K562 (cell line): Measurements from ENCODE around the gene EHMT2. TPM values are rescaled to one million over a fixed set of nuclear protein-coding genes. Genes with fewer than 3 reads are reported as not detected.

Source experiments
- ARID1B ChIP-seq: fragments of 450-650 bp; IDR thresholded peaks from 2 replicates; pipeline ENCODE4 v1.6.1; 2016; ENCODE audit warnings: antibody characterized with exemption, mild to moderate bottlenecking, inconsistent platforms
- GABPA ChIP-seq: fragments of 200-800 bp; sonication (Bioruptor generic); conservative IDR thresholded peaks from 2 replicates; pipeline ENCODE4 v1.6.1; 2016; ENCODE audit warnings: low read depth, missing genetic modification characterization, missing compliant biosample characterization
- GATAD2A ChIP-seq: fragments of 450-650 bp; IDR thresholded peaks from 2 replicates; pipeline ENCODE4 v1.6.1; 2017
- GTF2F1 ChIP-seq: IDR thresholded peaks from 2 replicates; pipeline ENCODE4 v1.6.1; 2011; ENCODE audit warnings: low read depth, low read length, improper control_type of control experiment
- HMBOX1 ChIP-seq: sonication (generic); IDR thresholded peaks from 2 replicates; pipeline ENCODE4 v1.6.1; 2016
- MBD1 ChIP-seq: fragments of 250-450 bp; sonication (Bioruptor Pico); IDR thresholded peaks from 2 replicates; pipeline ENCODE4 v1.8.0; 2022; ENCODE audit warnings: inconsistent platforms
- MYC ChIP-seq, 2 experiments: fragments of 250-450 bp in 1 of 2; sonication (Bioruptor Pico) in 1 of 2; IDR thresholded peaks; 2 replicates each; pipeline versions ENCODE4 v1.5.1 to v1.6.1; 2012 to 2021; ENCODE audit warnings: low read depth in 2 of 2, borderline replicate concordance in 1 of 2, improper control_type of control experiment in 1 of 2, low read length in 1 of 2, mild to moderate bottlenecking in 1 of 2, moderate library complexity in 1 of 2
- PYGO2 ChIP-seq: fragments of 450-650 bp; IDR thresholded peaks from 2 replicates; pipeline ENCODE4 v1.6.1; 2016; ENCODE audit warnings: mild to moderate bottlenecking, missing genetic modification characterization, moderate library complexity, missing compliant biosample characterization
- TAL1 ChIP-seq: fragments of 450-650 bp; IDR thresholded peaks from 2 replicates; pipeline ENCODE4 v1.6.1; 2016; ENCODE audit warnings: mild to moderate bottlenecking
- ZFX ChIP-seq: sonication (generic); formaldehyde crosslinking; IDR thresholded peaks from 2 replicates; pipeline ENCODE4 v1.8.0; 2022; ENCODE audit warnings: mild to moderate bottlenecking, missing genetic modification reagents, moderate library complexity
- ZKSCAN1 ChIP-seq: fragments of 150-350 bp; IDR thresholded peaks from 2 replicates; pipeline ENCODE4 v1.6.1; 2016; ENCODE audit warnings: low read depth, low read length
- polyA plus RNA-seq, 8 experiments: library from polyadenylated mRNA; depleted of rRNA in 4 of 8; stranded (reverse) in 5 of 8; unstranded in 3 of 8; fragments of >200 nt; fragmentation: Nextera tagmentation in 2 of 8; fragmentation: Illumina TruSeq in 1 of 8; extraction: Ambion mirVana in 2 of 8; extraction: Trizol in 1 of 8; gene quantifications; 2 replicates each; pipeline versions ENCODE4 v1.2.1 to v1.2.3, GENCODE V29; 2011 to 2014; ENCODE audit warnings: inconsistent platforms in 1 of 8, missing spikeins in 1 of 8
- total RNA-seq, 7 experiments: library from RNA; depleted of rRNA in 6 of 7; stranded (reverse); fragments of >200 nt in 6 of 7; fragmentation: Illumina TruSeq in 2 of 7; extraction: Trizol in 2 of 7; gene quantifications; 2 replicates each; pipeline versions ENCODE4 v1.2.1 to v1.2.3, GENCODE V29; 2011 to 2021; ENCODE audit warnings: low replicate concordance in 1 of 7
- TF ChIP-seq, protein P1 (sequence below), 2 experiments: fragments of 450-650 bp in 1 of 2; sonication (generic) in 1 of 2; formaldehyde crosslinking in 1 of 2; IDR thresholded peaks; 2 replicates each; pipeline versions ENCODE4 v1.7.1 to v1.9.0; 2016 to 2022; ENCODE audit warnings: inconsistent platforms in 1 of 2, mild to moderate bottlenecking in 1 of 2, missing genetic modification reagents in 1 of 2
- TF ChIP-seq, protein P2 (sequence below), 3 experiments: IDR thresholded peaks in 2 of 3; conservative IDR thresholded peaks in 1 of 3; 2 replicates each; pipeline ENCODE4 v1.5.1; 2011 to 2012; ENCODE audit warnings: low read length in 3 of 3, mild to moderate bottlenecking in 3 of 3, control low read depth in 2 of 3, improper control_type of control experiment in 1 of 3, inconsistent platforms in 1 of 3, low read depth in 1 of 3, mixed read lengths in 1 of 3, moderate library complexity in 1 of 3; ENCODE audit not compliant: insufficient read depth in 2 of 3

EHMT2 gene
- total and polyA plus RNA-seq, 9 of the 15 experiments (the other 6 are each of a cell fraction or from before 2014, with no cell fraction given) = 2.1 to 63.8 (median 38.5) TPM

GRCh38 chr6:31898383-31899011 is 999 bp upstream of the EHMT2 start (continued):
- TF ChIP-seq, protein P1, sequence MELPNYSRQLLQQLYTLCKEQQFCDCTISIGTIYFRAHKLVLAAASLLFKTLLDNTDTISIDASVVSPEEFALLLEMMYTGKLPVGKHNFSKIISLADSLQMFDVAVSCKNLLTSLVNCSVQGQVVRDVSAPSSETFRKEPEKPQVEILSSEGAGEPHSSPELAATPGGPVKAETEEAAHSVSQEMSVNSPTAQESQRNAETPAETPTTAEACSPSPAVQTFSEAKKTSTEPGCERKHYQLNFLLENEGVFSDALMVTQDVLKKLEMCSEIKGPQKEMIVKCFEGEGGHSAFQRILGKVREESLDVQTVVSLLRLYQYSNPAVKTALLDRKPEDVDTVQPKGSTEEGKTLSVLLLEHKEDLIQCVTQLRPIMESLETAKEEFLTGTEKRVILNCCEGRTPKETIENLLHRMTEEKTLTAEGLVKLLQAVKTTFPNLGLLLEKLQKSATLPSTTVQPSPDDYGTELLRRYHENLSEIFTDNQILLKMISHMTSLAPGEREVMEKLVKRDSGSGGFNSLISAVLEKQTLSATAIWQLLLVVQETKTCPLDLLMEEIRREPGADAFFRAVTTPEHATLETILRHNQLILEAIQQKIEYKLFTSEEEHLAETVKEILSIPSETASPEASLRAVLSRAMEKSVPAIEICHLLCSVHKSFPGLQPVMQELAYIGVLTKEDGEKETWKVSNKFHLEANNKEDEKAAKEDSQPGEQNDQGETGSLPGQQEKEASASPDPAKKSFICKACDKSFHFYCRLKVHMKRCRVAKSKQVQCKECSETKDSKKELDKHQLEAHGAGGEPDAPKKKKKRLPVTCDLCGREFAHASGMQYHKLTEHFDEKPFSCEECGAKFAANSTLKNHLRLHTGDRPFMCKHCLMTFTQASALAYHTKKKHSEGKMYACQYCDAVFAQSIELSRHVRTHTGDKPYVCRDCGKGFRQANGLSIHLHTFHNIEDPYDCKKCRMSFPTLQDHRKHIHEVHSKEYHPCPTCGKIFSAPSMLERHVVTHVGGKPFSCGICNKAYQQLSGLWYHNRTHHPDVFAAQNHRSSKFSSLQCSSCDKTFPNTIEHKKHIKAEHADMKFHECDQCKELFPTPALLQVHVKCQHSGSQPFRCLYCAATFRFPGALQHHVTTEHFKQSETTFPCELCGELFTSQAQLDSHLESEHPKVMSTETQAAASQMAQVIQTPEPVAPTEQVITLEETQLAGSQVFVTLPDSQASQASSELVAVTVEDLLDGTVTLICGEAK (IDR thresholded peaks at IDR 0.05) = no peak
- TF ChIP-seq, protein P1 (CRISPR knock-in tag; IDR thresholded peaks at IDR 0.05) = no peak
- TF ChIP-seq MBD1 (CRISPR knock-in tag) = no peak
- TF ChIP-seq ZFX (CRISPR knock-in tag) = 0 out of 2 replicates have a peak, but pooled peaks have one; percentile 9
- TF ChIP-seq, protein P2, sequence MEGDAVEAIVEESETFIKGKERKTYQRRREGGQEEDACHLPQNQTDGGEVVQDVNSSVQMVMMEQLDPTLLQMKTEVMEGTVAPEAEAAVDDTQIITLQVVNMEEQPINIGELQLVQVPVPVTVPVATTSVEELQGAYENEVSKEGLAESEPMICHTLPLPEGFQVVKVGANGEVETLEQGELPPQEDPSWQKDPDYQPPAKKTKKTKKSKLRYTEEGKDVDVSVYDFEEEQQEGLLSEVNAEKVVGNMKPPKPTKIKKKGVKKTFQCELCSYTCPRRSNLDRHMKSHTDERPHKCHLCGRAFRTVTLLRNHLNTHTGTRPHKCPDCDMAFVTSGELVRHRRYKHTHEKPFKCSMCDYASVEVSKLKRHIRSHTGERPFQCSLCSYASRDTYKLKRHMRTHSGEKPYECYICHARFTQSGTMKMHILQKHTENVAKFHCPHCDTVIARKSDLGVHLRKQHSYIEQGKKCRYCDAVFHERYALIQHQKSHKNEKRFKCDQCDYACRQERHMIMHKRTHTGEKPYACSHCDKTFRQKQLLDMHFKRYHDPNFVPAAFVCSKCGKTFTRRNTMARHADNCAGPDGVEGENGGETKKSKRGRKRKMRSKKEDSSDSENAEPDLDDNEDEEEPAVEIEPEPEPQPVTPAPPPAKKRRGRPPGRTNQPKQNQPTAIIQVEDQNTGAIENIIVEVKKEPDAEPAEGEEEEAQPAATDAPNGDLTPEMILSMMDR (IDR thresholded peaks at IDR 0.05 in 2 of 3, conservative IDR thresholded peaks at IDR 0.05 in 1 of 3; ENCODE audit: insufficient read depth in 2 of 3, low read depth in 1 of 3, low read length in 3 of 3) = peak in 1 of 3 experiments; percentile 35; a peak in 2 of 6 replicates
- TF ChIP-seq ZKSCAN1 = no peak
- no peak for TF ChIP-seq GATAD2A
- TF ChIP-seq GTF2F1 = no peak
- TF ChIP-seq ARID1B = no peak
- TF ChIP-seq PYGO2 (tag) = no peak
- no peak for TF ChIP-seq TAL1
- peak; percentile 41; the same call in 1 of the 2 replicates for TF ChIP-seq GABPA (tag)
- TF ChIP-seq HMBOX1 = no peak
- TF ChIP-seq MYC (IDR thresholded peaks at IDR 0.05; ENCODE audit: low read depth, low read length) = peak; percentile 11; the same call in 1 of the 2 replicates
- no peak for TF ChIP-seq MYC (CRISPR knock-in tag; IDR thresholded peaks at IDR 0.05; ENCODE audit: borderline replicate concordance, low read depth)
